ENCODE results near the gene CASTOR2.
"Not testable (repeated sequence)": the region's sequence is repeated elsewhere in the genome, so short reads cannot be mapped to it uniquely, and the experiment has no call there.

Gene CASTOR2

DNA sequence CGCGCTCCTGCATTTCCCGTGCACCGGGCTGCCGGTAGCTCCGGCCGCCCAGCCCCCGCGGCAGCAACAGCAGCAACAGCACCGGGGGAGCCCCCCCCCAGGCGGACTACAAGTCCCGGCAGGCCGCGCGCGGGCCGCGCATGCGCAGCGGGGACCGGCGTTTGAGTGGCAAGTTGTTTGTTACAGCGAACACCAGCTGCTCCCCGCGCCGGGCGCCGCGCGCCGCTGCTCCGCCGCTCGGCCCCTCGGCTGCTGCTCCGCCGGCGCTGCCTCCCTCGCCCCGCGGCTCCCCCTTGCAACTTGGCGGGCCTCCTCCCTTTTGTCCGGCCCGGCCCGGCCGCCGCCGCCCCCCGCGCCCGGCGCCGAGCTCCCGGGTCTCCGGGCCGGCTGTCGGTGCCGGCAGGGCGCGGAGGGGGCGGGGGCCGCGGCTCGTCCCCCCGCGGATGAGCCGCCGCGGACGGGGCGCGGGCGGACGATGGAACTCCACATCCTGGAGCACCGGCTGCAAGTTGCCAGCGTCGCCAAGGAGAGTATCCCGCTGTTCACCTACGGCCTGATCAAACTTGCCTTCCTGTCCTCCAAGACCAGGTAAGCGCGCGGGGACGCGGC is at the start of gene CASTOR2:
CASTOR2 (plus strand) TSS at position 195 of the 609 bp plus-strand sequence; CDS start at position 476, 281 bp downstream.
- peak; percentile 74 for DNase-seq

DNA sequence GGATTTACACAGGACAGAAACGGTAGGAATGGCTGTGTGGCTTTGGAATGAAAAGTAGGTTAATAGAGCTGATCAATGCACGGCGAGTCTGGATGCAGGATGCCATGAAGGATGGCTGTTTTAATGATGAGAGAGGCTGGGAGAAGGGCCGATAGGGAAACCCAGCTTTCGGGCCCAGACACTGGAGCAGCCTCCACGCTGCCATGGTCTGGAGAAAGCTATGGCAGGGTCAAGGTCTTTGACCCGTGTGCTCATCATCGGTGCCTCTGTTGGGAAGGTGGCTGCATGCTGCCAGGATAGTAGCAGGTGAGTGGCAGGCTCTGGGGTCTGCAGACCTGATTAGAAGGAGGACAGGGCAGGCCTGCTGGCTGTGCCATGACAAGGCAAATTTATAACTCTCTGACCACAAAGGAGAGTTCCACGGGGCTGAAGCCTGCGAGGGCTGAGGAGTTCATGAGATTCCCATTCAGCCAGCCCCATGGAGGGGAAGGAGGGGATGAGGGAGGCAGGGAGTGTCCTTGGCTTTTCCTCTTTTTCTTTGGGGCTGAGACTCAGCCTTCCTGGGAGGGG is 42.1 kb upstream of the CASTOR2 start:
- DNase-seq = not testable (repeated sequence)

DNA sequence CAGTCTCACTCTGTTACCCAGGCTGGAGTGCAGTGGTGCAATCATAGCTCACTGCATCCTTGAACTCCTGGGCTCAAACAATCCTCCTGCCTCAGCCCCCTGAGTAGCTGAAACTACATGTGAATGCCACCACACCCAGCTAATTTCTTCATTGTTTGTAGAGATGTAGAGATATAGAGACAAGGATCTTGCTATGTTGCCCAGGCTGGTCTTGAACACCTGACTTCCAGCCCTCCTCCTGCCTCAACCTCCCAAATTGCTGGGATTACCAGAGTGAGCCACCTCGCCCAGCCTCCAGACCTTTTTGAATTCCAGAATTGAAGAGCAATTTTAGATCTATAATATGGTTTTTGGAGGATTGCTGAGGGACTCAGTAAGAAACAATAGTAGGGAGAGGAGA is 40.9 kb upstream of the CASTOR2 start:
- DNase-seq = not testable (repeated sequence)

DNA sequence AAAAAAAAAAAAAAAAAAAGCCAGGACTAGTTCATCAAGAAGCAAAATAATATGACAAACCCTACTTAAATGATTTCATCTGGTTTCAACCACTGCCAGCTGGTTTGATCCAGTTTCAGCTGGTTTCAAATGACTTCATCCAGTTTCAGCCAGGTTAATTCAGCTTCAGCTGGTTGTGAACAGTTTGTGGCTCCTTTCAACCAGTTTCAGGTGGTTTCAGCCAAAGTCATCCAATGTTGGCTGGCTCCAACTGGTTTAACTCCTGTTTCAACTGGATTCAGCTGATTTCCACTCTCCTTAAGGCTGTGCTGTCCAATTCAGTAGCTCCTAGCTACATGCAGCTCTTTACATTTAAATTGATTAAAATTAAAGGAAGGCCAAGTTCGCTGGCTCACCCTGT is 37.5 kb upstream of the CASTOR2 start:
- not testable (repeated sequence) for DNase-seq

DNA sequence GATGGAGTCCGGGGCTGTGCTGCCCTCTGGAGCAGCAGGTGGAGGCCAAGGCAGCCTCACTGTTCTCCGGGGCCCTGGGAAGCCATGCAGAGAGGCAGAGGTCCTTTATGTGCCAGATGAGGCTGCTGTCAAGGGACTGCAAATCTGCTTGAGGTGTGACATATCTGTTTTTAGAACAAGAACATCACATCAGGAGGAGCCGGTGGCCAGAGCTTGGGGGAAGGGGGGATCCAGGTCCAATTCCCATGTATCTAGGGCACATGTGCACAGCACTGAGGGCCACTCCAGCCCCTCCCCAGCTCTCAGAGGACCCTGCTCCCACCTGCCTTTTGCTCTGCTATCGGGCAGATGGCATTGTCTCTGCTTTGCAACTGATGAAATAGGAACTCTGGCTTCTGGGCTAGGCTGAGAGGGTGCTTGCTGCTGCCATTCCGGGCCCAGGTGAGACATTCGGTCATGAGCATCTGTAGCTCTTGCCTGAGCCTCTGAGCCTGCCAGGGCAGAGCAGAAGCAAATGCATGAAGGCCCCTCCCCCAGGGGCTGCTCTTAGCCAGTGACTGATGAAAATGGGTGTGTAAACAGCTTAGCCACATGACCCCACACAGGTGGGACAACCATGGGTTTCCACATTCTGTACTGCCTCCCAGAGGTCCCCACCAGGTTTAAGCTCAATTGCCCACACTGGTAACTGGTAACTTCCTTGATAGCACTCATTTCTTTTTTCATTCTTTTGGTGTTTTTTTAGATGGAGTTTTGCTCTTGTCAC is 32.8 kb upstream of the CASTOR2 start:
- not testable (repeated sequence) for DNase-seq

DNA sequence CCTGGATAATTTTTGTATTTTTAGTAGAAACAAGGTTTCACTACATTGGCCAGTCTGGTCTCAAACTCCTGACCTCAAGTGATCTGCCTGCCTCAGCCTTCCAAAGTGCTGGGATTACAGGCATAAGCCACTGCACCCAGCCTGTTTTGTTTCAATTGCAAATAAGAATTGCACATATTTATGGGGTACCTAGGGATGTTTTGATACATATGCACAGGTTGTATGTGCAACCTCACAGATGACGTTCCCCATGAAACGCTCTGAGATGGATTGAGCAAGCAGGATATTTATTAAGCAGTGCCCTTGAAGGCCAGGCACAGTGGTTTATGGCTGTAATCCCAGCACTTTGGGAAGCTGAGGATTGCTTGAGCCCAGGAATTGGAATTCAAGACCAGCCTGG is 25.1 kb upstream of the CASTOR2 start:
- not testable (repeated sequence) for DNase-seq

DNA sequence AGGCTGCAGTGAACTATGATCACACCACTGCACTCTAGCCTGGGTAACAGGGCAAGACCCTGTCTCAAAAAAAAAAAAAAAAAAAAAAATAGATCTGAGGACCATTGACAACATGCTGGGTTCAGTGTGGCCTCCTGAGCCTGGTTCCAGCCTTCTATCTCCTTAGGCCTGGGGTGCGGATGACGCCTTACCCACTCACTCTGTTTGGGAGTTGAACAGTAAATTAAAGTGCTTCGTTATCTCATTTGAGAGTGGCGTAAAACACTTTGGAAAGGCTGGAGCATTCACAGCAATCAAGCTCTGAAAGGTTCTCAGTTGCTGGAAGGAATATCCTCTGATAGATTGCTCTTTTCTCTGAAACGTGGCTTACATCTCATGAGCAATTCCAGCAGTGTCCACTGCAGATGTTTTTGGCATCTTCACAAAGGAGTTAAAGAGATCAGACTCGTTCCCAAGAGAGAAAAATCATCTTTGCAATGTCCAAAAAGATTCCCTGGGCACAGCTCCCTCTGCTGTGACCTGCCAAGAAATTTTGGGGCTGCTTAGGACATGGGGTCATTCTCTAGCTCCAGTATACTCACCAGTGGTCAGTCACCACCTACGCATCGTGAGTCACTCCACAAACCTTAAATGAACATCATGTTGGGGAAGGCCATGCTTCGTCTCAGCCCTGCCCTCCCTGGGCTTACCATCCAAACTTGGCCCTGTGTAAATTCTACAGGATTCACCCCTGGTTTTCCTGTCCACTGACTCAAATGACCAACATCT is 23.0 kb upstream of the CASTOR2 start:
- not testable (repeated sequence) for DNase-seq

DNA sequence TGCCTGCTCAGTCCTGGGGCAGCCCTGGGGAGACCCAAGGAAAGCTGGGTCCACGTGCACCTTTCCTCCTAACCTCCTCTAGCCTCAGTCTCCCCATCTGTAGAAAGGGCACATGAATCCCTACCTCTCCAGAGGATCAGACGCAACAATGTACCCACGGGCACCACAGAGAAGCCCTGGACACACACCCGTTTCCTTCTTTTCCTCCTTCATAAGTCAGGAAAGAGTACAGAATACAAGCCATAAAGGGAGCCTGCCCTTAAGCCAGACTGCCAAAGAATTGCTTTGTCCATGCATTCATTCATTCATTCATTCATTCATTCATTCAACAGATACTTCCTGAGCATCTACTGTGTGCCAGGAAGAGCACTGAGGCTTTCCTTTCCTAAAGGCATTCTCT is 20.6 kb upstream of the CASTOR2 start:
- DNase-seq = not testable (repeated sequence)

DNA sequence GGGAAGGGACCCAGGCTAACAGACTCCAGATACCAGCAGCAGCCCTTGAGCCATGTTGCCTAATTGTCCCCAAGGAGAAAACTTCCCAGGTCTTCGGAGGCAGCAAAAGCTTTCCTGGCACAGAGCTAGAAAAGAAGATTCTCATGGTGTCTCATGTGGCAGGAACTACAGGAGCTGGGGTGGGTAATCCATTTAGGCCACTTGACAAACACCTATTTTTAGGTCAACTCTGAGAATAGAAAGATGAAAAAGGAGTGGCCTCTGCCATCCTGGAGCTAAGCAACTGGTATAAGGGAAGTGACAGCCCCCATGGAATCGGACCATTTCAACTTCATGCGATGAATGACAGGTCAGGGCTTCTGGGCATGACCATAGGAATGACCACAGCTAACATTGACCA is 16.8 kb upstream of the CASTOR2 start:
- DNase-seq = not testable (repeated sequence)

DNA sequence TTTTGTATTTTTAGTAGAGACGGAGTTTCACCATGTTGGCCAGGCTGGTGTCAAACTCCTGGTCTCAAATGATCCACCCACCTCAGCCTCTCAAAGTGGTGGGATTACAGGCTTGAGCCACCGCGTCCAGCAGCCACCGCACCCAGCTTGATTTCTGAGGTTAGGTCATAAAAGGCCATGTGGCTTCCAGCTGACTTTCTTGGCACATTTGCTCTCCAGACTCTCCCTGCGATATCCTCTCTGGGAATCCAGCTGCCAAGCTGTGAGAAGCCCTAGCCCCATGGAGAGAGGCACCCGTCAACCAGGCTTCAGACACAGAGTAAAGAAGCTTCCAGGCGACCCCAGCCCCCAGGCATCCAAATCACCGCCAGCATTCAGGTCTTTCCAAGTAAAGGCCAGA is 10.7 kb upstream of the CASTOR2 start:
- not testable (repeated sequence) for DNase-seq

DNA sequence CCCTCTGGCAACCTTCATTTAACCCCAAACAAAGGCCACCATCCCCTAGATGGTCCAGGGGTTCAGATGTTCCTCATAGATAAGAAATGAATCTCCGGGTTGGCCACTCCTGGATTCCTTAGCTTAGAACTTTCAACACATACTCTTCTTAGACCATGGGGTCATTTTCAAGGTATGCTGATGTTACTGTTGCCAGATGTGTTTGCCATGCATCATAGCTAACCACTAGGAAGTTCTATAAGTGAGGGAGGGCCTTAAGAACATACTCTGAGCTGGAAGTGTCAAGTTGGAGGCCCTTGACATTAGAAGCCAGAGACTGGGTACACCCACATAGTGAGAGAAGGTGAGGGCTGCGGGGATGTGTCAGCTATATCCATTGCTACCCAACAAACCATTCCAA is 6.2 kb upstream of the CASTOR2 start:
- DNase-seq = not testable (repeated sequence)

DNA sequence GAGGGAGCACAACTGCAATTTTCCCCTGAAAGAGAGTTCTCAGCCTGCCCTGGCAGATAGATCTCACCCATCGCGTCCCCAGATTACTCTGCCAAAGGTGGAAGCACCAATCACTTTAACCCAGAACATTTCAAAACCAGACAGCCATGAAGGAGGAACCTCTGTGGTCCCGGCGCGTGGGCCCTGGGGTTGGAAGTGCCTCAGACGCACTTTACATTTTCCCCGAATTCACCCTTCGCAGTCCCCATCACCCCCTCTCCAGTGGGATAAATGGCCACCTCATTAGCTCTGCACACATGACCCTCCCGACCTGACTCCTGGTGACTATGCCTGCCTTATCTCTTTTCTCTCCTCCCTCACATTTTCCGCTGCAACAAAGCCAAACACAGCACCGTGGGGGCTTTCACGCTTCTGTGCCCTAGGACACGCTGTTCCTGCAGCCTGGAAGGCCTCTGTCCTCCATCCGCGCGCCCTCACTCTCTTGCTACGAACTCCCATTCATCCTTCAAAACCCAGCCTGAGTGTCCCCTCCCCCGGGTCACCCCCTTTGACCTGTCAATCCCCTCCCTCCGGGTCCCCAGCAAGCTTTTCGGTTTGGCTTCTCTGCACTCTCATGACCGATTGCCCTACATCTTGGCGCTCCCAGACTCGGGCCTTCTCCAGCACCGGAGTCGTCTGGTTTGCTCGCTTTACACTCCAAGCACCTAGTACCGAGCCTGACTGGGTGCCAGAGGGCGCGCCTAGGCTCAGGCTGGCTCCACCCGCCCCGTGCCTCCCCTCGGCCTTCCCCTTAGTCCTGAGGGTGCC is 598 bp upstream of the CASTOR2 start:
- DNase-seq = not testable (repeated sequence)

DNA sequence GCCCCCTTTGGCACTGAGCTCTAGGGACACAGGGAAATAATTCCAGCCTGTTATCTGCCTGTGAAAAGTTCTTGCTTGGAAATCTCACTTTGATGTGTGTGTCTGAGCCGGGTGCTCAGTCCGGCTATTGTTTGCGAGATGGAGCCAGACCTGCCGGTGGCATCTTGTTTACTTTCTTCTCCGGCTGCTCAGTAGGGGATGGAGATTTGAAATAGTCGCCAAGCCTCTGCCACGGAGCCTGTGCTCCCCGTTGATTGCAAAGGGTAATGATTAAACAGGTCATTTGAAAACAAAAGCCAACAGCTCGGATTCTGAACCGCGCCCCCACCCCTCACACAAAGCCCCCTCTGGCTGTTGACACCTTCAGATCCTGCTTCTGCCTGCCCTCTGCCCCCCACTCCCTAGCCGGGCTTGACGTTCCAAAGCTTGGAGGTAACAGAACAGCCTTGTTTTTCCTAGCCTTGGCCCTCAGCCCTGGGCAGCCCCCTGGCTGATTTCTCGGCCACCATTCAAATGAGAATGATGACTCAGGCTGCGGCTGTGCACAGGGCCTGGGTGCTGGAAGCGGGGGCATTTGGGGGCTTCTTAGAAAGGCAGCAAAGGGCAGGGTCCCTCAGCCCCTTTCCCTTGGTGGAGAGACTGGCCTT is 1.8 kb downstream of the CASTOR2 start:
- DNase-seq = not testable (repeated sequence)

DNA sequence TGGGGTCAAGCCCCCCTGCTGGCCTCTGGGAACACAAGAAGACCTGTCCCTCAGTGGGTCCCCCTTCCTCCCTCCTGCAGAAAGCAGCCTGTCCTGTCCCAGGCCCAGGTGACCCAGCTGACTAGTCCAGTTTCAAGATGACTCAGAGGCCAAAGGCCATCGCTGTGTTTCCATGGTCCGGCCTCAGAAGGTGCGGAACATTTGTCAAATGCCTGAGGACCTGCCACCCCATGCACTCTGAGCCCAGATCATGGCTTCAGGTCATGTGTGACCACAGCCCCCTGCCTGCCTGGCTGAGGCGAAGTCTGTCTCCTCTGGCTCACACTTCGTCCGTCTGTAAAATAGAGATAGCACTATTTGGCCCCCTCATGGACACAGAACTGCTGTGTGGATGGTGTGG is 2.4 kb downstream of the CASTOR2 start:
- DNase-seq = not testable (repeated sequence)

DNA sequence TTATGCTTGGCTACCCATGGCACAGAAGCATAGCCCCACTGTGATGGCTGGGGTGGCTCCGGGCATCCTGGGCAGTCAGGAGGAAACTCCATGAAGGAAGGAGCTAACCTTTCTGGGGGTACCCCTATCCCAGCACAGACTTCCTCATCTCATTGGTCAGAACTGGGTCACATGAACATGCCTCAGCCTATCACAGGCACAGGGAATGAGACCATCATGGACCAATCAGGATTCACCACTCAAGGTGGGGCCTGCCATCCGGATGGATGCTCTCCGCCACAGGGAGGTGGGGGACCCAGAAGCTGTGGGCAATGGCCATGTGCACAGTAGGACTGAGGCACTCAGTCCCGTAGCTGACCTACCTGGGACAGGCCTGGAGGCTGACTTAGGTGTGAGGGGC is 6.9 kb downstream of the CASTOR2 start:
- not testable (repeated sequence) for DNase-seq

DNA sequence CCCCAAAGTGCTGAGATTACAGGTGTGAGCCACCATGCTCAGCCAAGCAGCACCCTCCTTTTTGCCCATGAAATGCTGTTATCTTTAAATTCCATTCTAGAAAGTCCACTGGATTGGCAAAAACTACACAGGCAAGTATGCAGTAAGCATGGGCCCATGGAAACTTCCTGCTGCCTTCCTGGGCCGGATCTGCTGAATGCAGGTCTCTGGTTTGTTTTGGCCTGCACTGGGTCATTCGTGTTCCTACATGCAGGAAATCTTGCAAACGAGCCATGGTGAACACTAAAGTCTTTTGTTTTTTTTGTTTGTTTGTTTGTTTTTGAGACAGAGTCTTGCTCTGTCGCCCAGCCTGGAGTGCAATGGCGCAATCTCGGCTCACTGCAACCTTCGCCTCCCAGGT is 7.9 kb downstream of the CASTOR2 start:
- DNase-seq = not testable (repeated sequence)

DNA sequence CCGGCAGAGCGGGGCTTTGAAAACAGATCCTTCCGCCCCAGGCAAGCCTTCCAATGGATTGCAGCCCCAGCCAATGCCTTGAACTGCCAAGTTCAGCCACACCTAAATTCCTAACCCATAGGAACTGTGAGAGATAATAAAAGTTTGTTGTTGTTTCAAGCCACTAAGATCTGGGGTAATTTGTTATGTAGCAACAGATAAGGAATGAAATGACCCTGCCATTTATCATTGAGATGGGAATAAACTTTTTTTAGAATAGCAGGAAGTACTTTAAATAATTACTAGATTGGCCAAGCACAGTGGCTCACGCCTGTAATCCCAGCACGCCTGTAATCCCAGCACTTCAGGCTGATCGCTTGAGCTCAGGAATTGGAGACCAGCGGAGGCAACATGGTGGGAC is 11.5 kb downstream of the CASTOR2 start:
- not testable (repeated sequence) for DNase-seq

DNA sequence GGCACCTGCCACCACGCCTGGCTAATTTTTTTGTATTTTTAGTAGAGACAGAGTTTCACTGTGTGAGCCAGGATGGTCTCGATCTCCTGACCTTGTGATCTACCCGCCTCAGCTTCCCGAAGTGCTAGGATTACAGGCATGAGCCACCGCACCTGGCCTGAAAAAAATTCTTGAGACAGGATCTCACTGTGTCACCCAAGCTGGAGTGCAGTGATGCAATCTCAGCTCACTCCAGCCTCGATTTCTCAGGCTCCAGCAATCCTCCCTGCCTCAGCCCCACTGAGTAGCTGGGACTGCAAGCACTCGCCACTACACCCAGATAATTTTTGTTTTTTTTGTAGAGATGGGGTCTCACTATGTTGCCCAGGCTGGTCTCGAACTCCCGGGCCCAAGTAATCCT is 13.0 kb downstream of the CASTOR2 start:
- not testable (repeated sequence) for DNase-seq

DNA sequence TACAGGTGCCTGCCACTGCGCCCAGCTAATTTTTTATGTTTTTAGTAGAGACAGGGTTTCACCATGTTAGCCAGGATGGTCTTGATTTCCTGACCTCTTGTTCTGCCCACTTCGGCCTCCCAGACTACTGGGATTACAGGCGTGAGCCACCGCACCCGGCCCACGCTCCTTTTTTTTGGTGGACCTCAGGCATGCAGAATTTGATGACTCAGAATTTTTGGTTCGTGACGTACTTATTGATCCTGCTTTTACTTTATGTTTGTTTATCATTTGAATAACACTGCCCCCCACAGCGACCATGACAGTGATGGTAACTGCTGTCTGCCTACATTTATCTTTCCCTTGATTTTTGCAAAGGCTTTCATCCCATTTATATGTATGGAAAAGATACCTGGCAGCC is 23.9 kb downstream of the CASTOR2 start:
- DNase-seq = not testable (repeated sequence)

DNA sequence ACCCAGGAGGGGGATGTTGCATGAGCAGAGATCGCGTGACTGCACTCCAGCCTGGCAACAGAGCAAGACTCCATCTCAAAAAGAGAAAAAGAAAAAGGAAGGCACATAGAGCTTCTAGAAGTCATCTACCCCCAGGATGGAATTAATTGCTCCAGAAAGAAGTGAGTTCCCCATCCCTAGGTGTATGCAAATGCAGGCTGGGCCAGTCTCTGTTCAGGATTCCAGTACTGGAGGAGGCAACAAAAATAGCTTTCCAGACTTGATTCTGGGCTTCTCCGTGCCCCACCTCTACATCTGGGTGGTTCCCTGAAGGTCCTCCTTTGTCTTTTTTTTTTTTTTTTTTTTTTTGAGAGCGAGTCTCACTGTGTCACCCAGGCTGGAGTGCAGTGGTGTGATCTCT is 28.6 kb downstream of the CASTOR2 start:
- DNase-seq = no peak

DNA sequence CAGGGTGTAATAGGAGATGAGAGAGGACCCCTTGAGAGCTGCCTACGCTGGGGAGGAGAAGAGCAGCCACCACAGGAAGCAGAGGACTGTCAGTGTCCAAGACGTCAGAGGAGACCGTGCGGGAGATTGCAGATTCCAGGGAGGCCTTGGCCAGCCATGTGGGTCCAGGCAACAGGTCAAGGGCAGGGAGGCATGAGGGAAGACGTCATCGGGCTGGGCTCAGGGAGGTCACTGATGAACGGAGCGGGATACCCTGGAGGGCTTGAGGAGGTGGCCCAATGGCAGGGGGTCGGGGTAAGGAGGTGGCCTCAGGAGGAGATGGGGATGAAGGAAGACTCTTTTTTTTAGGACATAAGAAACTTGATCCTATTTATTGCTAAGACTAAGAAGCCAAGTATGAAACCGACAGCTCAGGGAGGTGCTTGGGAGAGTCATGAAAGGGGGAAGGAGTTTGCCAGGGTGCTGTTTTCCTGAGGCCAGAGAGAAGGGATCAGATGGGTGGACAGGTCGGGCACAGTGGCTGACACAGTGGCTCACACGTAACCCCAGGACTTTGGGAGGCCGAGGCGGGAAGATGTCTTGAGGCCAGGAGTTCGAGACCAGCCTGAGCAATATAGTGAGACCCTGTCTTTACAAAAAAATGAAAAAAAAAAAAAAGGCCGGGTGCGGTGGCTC is 30.5 kb downstream of the CASTOR2 start:
- DNase-seq = not testable (repeated sequence)
